ENCODE measurements around the gene BATF2.

GRCh38 chr11:65040520-65040846, 43.7 kb upstream of the BATF2 start:
- no peak for TF ChIP-seq POLR2A (IDR thresholded peaks at IDR 0.05)
- TF ChIP-seq, protein P1, sequence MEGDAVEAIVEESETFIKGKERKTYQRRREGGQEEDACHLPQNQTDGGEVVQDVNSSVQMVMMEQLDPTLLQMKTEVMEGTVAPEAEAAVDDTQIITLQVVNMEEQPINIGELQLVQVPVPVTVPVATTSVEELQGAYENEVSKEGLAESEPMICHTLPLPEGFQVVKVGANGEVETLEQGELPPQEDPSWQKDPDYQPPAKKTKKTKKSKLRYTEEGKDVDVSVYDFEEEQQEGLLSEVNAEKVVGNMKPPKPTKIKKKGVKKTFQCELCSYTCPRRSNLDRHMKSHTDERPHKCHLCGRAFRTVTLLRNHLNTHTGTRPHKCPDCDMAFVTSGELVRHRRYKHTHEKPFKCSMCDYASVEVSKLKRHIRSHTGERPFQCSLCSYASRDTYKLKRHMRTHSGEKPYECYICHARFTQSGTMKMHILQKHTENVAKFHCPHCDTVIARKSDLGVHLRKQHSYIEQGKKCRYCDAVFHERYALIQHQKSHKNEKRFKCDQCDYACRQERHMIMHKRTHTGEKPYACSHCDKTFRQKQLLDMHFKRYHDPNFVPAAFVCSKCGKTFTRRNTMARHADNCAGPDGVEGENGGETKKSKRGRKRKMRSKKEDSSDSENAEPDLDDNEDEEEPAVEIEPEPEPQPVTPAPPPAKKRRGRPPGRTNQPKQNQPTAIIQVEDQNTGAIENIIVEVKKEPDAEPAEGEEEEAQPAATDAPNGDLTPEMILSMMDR (IDR thresholded peaks at IDR 0.05), result no peak
